GM19193 (cell line): ENCODE results near the gene NET1.

Experiments used
- POLR2A ChIP-seq: IDR thresholded peaks from 4 replicates; pipeline ENCODE4 v1.6.1; 2011; ENCODE audit not compliant: insufficient read depth, insufficient read length; ENCODE audit errors: extremely low read depth

Gene NET1

DNA sequence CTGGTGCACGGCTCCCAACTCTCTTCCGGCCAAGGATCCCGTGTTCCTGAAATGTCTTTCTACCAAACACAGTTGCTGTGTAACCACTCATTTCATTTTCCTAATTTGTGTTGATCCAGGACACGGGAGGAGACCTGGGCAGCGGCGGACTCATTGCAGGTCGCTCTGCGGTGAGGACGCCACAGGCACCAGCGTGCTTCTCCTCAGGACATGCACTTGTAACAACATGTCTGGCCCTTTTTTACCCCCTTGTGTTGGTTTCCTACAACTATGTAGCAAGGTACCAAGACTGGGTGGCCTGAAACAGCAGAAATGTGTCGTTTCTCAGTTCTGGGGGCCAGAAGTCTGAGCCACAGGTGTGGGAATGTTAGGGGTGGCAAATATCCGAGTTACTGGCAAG lies 68.8 kb downstream of the NET1 start:
- TF ChIP-seq POLR2A, result no peak

DNA sequence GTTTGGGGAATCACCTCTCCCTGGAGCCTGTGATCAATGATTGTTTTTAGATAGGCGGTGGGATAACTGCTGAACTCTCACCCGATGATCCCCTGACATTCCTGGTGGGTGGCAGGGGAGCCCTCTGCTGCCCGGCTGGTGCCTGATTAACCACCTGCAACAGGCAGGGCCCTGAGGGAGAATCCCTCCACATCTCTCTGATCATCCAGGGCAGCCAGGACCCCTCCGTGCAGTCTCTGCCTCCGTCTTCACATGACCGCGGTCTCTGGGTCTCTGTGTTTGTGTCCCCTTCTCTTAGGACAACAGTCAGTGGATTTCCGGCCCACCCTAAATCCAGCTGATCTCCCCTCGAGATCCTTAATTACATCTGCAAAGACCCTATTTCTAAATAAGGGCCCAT lies 69.7 kb downstream of the NET1 start:
- TF ChIP-seq POLR2A, result no peak

DNA sequence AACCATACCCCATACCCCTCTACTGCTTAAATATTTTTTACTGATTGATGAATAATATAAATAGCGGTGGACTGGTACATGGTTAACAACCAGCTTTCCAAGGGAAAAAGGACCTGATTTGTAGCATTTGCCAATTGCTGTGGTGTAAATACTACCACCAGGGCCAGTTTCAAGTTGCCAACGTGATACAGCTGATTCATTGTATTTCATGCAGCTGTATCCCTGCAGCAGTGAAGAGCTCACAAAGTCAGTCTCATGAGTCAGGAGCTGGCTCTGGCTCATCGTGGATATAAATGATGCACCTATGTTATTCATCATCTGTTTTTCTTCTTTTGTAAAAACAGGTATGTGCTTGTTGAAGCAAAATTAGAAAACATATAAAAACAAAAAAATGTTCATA lies 71.8 kb downstream of the NET1 start:
- no peak for TF ChIP-seq POLR2A

DNA sequence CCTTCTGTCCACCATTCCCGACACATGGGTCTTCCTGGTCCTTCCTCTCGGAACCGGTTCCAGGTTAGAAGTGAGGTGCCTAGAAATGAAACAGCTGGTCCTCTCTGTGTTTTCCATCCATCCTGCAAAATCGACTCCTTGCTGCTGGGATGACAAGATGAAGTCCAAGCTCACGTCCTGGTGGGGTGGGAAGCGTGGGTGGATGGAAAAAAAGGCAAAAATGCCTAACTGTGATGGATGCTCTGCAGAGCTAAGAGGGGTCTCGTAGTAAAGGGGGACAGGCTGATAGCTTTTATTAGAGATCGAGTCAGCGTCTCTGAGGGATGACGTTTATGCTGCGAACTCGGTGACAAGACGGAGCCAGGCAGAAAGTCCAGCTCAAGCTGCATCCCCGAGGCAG lies 72.9 kb downstream of the NET1 start:
- no peak for TF ChIP-seq POLR2A

DNA sequence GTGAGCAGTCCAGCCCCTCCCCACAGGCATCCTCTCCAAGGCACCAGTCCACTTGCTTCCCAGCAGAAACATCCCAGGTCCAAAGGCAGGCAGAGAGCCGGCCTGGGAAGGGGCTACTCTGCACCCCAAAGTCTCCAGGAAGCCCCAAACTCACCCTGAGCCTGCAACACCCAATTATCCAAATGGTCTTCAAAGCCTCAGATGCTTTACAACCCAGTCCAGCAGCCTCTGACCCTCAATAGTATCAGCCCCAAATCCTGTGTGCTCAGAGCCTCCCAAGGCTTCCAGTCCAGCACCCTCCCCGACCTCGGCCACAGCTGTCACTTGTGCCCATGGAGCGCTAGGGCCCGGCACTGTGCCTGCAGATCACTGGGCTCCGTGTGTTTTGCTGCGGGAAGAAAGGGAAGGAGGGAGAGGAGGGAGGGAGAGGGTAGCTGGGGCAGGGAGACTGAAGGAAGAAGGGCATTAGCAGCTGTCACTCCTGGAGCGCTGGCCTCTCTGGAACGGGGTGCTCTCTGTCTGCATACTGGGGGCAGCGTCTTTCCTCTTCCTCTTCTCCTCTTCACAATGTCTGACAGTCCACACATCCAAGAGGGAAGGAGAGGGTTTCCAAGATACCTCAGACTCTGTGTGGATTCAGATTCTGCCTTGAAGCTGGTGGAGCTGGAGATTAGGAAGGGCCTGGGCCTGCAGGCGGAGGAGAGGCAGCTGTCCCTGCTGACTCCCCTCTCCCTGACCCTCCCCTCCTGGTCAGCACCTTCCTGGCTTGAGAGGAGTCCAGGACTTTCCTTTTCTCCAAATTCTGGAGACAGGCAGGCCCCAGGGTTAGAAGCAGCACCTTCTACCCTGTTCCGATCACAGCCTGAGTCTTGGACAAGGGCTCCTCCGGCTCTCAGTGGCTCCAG lies 73.8 kb downstream of the NET1 start:
- no peak for TF ChIP-seq POLR2A

DNA sequence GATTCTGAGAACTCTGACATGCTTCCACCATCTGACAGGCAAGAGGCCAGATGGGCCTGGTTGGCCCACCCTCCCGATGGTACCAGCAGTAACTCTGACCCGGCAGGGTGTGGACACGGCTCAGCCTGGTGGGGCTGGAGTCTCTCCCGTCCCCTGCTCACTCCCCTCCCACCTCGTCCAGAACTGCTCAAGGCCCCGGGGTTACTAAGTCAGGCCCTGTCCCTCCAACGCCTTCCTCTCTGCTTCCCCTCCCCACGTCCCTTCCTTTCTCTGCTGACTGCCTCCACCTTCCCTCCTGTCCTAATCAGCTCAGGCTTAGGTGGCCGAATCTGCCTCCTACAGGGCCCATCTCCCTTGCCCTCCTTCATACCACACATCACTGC lies 74.5 kb downstream of the NET1 start:
- TF ChIP-seq POLR2A, result no peak

DNA sequence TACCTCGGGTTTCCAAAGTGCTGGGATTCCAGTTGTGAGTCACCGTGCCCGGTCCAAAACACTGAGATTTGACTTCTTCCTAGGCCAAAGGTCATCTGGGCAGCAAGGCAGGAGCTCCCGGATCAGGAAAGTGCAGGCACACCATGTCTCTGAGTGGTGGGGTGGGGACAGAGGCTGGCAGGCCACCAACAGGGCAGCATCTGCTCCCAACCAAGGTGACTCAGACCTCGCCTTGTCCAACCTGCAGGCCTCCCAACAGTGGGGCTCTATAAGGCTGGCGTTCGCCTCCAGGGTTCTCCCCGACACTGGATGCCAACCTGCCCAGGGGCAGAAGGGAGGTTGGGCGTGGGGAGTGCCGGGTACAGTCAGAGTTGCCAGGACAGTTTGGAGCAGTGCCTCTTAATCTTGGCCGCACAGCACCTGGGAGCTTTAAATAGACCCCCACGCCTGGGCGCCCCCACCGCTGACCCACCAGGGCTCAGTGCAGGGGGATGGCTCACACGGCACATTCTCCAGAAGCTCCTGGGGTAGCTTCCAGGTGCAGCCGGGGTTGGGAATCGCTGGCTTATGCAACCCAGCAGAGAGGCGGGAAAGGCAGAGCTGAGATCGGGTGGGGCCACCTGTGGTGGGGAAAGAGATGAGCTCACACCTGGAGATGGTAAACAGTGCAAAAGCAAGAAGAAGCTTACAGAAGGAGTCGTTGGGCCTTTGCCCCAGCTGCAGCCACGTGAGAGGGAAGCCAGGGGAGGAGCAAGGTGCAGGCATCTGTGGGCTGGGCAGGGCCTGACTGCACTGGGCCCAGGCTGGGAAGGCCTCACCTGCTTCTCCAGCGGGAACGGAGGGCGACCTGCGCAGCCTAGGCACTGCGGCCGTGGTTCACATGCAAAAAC lies 76.2 kb downstream of the NET1 start:
- TF ChIP-seq POLR2A, result no peak

DNA sequence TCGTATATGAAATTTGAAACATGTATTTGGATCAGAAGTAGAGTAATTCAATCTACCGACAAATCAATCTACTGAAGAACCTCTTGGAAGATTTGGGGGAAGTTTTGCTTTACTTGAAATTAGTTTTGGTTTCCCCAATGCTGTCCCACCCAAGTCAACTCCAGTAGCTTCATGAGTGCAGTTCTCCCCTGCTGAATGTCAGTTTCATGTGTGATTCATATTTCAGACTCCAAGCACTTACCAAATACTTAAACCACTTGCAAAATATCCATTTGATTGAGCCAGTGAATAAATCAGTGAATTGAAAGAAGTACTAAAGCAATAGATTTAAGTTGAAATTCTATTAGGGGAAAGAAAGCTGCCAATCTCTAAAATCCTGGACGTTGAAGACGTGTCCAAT lies 77.7 kb downstream of the NET1 start:
- TF ChIP-seq POLR2A, result no peak

DNA sequence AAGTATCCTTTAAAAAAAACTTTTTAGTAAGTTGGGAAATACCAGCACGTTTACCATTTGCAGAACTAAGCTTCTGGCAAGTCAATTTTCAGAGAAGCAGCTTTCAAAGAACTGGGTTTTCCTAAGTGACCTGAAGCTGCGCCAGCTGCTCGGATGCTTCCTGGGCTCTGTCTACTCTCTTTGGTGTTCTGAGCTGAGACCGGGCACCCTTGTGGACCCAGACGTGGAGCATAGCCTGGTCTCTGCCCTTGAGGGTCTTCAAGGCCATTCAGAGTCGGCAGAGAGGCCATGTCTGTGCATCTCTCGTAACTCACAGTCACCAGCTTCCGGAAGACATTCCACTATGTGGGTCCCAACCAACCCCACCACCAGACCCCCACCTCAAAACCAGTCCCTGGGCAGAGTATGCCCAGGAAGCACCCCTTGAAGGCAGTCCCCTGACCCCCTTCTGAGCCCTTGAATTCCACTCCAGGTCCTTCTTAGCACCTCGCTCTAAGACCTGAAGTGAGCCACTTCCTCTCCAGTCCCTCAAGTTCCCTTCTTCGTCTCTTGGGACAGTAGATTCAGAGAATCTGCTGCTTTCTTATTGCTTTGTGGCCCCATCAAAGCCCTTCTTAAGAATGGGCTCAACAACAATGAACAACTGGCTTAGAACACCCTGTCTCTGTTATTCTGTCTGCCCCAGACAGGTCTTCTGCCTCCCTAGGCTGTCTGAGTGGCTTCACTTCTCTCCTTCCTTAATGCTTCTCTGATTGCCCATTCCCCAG lies 78.5 kb downstream of the NET1 start:
- no peak for TF ChIP-seq POLR2A

DNA sequence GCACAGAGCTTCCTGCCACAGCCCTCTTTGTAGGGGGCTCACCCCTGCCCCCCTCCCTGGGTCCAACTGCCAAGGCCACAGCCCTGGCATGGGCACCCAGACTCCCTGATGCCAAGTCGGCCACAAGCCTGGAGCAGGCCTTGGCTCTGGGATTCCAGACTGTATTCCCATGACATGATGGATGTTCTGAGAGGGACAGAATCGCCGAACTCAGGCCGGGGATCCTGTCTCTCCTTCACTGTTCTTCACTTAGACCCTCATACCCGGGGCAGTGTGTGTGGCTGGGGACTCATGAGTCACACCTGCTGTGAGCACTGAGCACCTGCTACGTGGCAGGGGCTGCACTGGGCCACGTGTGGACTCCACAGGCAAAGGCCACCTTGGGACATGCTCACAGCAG lies 79.1 kb downstream of the NET1 start:
- no peak for TF ChIP-seq POLR2A

DNA sequence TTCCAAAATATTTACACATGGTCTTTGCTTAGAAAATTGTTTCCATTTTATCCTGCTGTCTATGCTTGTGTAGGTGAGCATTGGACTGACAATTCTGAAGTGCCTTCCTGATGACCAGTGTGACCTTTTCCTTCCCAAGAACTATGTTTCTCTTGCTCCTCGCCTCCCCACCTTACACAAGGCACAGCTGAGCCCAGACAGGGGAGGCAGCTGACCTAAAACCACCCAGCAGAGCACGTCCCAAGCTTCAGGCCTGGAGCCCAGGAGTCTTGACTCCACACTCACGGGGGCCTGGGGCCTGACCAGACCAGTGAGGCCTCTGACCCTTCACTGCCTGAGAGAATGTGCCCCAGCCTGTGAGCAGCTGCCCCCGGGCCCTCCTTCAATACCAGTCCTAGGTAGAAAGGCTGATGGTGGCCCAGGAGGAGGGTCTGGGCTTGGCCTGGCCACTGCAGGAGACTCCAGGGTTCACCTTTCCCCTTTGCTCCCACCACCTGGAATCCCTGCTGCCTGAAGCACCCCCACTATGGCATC lies 80.0 kb downstream of the NET1 start:
- TF ChIP-seq POLR2A, result no peak

DNA sequence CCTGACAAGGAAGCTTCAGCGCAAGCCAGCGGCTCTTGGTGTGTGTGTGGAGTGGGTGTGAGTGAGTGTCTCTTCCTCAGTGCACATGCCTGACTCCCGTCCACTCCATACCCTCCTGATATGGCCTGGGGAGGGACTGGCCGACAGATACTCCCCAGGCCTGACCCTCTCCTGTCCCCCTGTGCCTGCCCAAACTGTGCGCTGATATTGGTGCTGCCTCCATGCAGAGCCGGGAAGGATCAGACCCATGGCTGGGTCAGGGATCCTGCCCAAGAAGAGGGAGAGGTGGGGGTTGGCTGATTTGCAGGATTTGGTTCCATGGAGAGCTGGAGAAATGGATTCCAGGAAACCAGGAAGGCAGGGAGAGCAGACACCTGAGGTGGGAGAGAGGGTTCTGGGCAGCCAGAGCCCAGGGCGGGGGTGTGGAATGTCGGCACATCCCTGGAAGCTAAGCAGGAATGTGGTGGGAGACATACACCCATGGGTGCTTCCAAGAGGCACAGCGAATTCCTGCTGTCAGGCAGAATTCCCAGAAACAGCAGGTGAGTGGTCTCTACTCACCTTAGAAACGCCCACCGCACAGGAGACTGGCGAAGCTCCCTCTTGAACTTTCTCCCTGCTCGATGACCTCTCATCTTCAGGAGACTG lies 80.7 kb downstream of the NET1 start:
- no peak for TF ChIP-seq POLR2A

DNA sequence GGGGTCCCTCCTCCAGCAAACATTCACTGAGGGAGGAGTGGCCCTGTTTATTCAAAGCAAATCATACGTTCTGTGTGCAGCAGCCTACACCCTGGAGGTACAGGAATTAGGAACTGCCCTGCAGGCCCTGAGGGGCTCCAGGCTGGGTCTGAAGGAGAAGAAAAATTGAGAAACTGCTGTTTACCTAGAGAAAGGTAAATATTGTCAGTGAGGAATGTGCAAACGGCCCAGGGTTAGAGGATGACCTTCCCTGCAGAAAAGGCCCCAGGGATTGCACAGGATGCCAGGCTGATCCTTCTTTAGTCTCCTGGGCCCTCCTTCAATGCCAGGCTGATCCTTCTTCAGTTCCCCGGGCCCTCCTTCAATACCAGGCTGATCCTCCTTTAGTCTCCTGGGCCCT lies 81.3 kb downstream of the NET1 start:
- TF ChIP-seq POLR2A, result no peak

DNA sequence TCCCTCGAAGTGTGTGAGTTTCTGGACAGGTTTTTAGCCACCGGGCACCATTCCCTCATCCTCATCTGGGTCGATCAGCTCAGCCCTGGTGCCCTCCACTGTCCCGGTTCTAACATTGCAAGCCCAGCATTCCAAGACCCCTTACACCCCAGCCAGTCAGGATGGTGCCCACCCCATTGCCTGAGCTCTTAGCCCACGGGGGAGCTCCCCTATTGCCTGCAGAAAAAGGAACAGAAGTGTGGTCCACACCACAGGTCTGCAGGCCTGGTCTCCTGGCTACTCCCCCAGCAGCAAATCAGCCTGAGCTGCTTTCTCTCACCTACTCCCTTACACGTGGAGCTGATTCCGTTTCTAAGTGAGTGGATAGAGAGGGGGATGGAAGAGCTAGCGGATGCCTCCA lies 82.3 kb downstream of the NET1 start:
- no peak for TF ChIP-seq POLR2A
